DMS53 (cell line): Measurements from ENCODE around the gene DSTN.

Source experiments
- DNase-seq: peaks from one replicate; lab custom pipeline; 2025; lab: John Stamatoyannopoulos, UW

The DSTN gene

GRCh38 chr20:17637413-17637780 lies 67.5 kb downstream of the DSTN start:
- DNase-seq, result no peak

- DNase-seq, result no peak
Measured at GRCh38 chr20:17637985-17638640, 68.2 kb downstream of the DSTN start.

- DNase-seq, result no peak
Measured at GRCh38 chr20:17638835-17639407, 69.0 kb downstream of the DSTN start.

GRCh38 chr20:17640146-17640874 lies 70.4 kb downstream of the DSTN start:
- no peak for DNase-seq

GRCh38 chr20:17640875-17641378 lies 71.1 kb downstream of the DSTN start:
- no peak for DNase-seq

- no peak for DNase-seq
Measured at GRCh38 chr20:17641520-17641964, 71.7 kb downstream of the DSTN start.

- no peak for DNase-seq
Measured at GRCh38 chr20:17641993-17642392, 72.1 kb downstream of the DSTN start.

GRCh38 chr20:17642404-17643269 lies 72.8 kb downstream of the DSTN start:
- no peak for DNase-seq

- DNase-seq, result no peak
Measured at GRCh38 chr20:17643531-17644188, 73.8 kb downstream of the DSTN start.

- no peak for DNase-seq
Measured at GRCh38 chr20:17644451-17644850, 74.6 kb downstream of the DSTN start.

GRCh38 chr20:17645010-17645409 lies 75.1 kb downstream of the DSTN start:
- DNase-seq, result no peak

- no peak for DNase-seq
Measured at GRCh38 chr20:17645546-17646208, 75.8 kb downstream of the DSTN start.

- DNase-seq, result no peak
Measured at GRCh38 chr20:17646209-17646960, 76.5 kb downstream of the DSTN start.

- no peak for DNase-seq
Measured at GRCh38 chr20:17646961-17647301, 77.1 kb downstream of the DSTN start.

- no peak for DNase-seq
Measured at GRCh38 chr20:17647391-17648314, 77.8 kb downstream of the DSTN start.

- no peak for DNase-seq
Measured at GRCh38 chr20:17648315-17648646, 78.4 kb downstream of the DSTN start.

GRCh38 chr20:17648791-17649730 lies 79.2 kb downstream of the DSTN start:
- DNase-seq, result peak; percentile 69
